ENCODE measurements around the gene SUN1.
A peak's percentile ranks its signal among the peaks of the same experiment; 100 is the strongest.

GRCh38 chr7:873367-874002 lies 41.2 kb downstream of the SUN1 start:
- peak; percentile 97 for TF ChIP-seq CTCF (IDR thresholded peaks at IDR 0.05; ENCODE audit: poor library complexity)
- TF ChIP-seq EZH2phosphoT487 (IDR thresholded peaks at IDR 0.05; ENCODE audit: low read depth, severe bottlenecking, unreplicated experiment) = no peak
